ENCODE measurements around the gene SFT2D3. TPM values are rescaled to one million over a fixed set of nuclear protein-coding genes. Genes with fewer than 3 reads are reported as not detected.
A peak's percentile ranks its signal among the peaks of the same experiment; 100 is the strongest.

Gene SFT2D3
- total and polyA plus RNA-seq, 2 experiments from 2014 or later = 0.13 to 9.3 TPM

DNA sequence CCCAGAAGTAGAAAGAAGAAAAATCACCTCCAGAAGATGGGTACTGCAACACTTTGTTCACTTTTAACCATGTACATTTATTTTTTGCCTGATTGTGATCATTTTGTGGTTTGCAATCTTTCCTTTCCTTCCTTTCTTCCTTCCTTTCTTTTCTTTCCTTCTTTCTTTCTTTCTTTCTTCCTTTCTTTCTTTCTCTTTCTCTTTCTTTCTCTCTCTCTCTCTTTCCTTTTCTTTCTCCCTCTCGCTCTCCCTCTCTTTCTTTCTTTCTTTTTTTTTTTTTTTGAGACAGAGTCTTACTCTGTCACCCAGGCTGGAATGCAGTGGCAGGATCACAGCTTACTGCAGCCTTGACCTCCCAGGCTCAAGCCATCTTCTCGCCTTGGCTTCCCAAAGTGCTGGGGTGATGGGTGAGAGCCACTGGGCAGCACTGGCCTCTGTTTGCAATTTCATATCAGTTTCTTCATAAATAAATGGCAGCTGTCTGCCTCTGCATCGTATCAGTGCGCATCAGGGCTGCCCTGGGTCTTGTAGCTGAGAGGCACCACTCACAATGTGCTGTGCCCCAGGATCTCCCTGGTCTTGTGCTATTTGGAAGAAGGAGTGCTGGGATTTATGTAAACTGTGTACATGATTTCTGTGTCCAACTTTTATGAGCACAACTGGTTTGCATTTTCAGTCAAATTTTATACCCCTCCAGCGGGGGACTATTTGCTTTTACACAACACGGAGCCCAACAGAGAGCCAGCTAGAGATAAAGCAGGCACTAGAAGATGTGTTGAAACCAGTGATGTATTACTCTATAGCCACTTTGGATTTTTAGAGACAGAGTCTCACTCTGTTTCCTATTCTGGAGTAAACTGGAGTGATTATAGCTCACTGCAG, 19.1 kb upstream of the SFT2D3 start:
- Histone ChIP-seq H3K4me1 (ENCODE audit: low read depth) (peaks cover 6% of the 10 kb centered on the region), H3K9me3 (ENCODE audit: low read depth) (no peaks in the 10 kb centered on the region), H3K4me3 (no peak overlapping the region), H3K27me3 (peaks cover 21% of the 10 kb centered on the region), H3K36me3 (no peaks in the 10 kb centered on the region), H3K27ac (peak overlapping the region; percentile 41)
- peak in 1 of 2 donors; percentile 16 for DNase-seq (ENCODE audit: low read depth in 1 of 2, low spot score in 1 of 2)
- TF ChIP-seq, protein P1, sequence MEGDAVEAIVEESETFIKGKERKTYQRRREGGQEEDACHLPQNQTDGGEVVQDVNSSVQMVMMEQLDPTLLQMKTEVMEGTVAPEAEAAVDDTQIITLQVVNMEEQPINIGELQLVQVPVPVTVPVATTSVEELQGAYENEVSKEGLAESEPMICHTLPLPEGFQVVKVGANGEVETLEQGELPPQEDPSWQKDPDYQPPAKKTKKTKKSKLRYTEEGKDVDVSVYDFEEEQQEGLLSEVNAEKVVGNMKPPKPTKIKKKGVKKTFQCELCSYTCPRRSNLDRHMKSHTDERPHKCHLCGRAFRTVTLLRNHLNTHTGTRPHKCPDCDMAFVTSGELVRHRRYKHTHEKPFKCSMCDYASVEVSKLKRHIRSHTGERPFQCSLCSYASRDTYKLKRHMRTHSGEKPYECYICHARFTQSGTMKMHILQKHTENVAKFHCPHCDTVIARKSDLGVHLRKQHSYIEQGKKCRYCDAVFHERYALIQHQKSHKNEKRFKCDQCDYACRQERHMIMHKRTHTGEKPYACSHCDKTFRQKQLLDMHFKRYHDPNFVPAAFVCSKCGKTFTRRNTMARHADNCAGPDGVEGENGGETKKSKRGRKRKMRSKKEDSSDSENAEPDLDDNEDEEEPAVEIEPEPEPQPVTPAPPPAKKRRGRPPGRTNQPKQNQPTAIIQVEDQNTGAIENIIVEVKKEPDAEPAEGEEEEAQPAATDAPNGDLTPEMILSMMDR (IDR thresholded peaks at IDR 0.05; ENCODE audit: low read depth, low read length) = no peak

DNA sequence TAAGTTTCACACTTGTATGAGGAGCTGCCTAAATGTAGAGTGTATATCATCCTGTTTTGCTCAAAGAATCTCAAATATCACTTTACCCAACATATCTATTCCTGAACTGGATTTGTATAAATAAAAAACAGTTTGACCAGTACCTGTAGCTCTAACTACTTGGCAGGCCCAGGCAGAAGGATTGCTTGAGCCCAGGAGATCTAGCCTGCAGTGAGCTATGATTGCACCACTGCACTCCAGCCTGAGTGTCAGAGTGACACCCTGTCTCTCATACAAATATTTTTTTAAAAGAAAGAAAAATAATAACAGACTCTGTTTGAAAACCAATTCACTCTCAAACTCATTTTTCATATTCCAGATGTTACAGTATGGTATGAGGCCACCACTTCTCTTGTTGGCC, 18.2 kb upstream of the SFT2D3 start:
- Histone ChIP-seq H3K4me3 (no peak overlapping the region), H3K36me3 (no peaks in the 10 kb centered on the region), H3K9me3 (ENCODE audit: low read depth) (no peaks in the 10 kb centered on the region), H3K27me3 (peaks cover 12% of the 10 kb centered on the region), H3K4me1 (ENCODE audit: low read depth) (peaks cover 6% of the 10 kb centered on the region), H3K27ac (no peak overlapping the region)
- no peak for DNase-seq (ENCODE audit: low read depth in 1 of 2, low spot score in 1 of 2)
- TF ChIP-seq, protein P1 (IDR thresholded peaks at IDR 0.05; ENCODE audit: low read depth, low read length) = no peak

DNA sequence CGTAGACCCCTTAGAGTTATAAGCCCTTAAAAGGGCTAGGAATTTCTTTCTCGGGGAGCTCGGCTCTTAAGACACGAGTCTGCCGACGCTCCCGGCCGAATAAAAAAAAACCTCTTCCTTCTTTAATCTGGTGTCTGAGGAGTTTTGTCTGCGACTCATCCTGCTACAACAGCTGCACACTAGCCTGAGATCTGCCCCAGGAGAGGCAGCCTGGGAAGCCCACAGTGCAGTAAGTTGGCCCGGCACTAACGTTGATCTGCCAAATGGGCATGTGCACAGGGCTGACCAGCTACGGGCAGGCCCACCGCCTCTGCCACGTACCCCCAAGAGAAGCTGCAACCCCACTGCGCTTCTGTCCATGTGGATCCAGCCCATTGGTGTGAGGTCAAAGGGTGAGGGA, 17.5 kb upstream of the SFT2D3 start:
- Histone ChIP-seq H3K27ac (no peak overlapping the region), H3K4me3 (no peak overlapping the region), H3K36me3 (no peaks in the 10 kb centered on the region), H3K9me3 (ENCODE audit: low read depth) (no peaks in the 10 kb centered on the region), H3K27me3 (peaks cover 5% of the 10 kb centered on the region), H3K4me1 (ENCODE audit: low read depth) (peaks cover 6% of the 10 kb centered on the region)
- TF ChIP-seq, protein P1 (IDR thresholded peaks at IDR 0.05; ENCODE audit: low read depth, low read length) = no peak
- peak in 1 of 2 donors; percentile 26 for DNase-seq (ENCODE audit: low read depth in 1 of 2, low spot score in 1 of 2)

DNA sequence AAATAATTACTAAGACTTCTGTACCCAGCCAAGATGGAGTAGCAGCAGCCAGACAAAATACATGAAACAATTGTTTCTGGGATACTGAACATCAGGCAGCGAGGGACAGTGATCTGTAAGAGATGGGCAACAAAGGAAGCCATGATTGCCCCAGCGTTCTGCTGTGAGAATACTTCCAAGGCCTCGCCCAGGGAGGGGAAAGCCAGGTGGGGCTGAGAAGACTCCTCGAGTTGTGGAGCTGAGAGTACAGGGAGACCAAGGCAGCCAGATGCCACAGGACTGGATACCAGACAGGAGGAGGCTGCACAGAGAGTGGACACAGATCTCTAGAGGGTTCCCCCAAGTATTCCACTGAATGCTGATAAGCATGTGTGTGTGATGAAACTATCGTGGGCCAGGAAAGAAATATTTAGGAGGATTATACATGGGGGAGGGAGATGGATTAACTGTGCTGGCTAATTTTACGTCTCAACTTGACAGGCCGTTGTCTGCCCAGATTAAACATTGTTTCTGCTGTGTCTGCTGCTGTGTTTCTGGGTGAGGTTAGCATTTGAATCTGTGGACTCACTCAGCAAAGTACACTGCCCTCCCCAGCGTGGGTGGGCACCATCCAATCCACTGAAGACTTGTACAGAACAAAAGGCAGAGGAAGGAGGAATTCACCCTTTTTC, 15.8 kb upstream of the SFT2D3 start:
- no peaks in the 10 kb centered on the region for H3K36me3 ChIP-seq
- no peak overlapping the region for H3K27ac ChIP-seq
- no peaks in the 10 kb centered on the region for H3K9me3 ChIP-seq (ENCODE audit: low read depth)
- peaks cover 6% of the 10 kb centered on the region for H3K4me1 ChIP-seq (ENCODE audit: low read depth)
- DNase-seq (ENCODE audit: low read depth in 1 of 2, low spot score in 1 of 2) = no peak
- TF ChIP-seq, protein P1 (IDR thresholded peaks at IDR 0.05; ENCODE audit: low read depth, low read length) = no peak
- no peaks in the 10 kb centered on the region for H3K27me3 ChIP-seq
- no peak overlapping the region for H3K4me3 ChIP-seq

DNA sequence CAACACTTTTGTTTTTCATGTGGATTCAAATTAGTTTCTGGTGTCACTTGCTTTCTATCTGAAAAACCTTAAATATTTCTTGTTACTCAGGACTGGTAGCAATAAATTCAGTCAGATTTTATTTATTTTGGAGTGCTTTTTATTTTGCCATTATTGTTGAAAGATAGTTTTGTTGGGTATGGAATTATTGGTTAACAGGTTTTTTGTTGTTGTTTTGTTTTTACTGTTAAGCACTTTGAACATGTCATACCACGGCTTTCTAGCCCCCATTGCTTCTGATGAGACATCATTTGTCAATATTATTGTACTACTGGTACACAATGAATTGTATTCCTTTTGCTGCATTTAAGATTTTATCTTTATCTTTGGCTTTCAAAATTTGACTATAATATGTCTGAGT, 12.9 kb upstream of the SFT2D3 start:
- H3K36me3 ChIP-seq = no peaks in the 10 kb centered on the region
- H3K4me1 ChIP-seq (ENCODE audit: low read depth) = no peaks in the 10 kb centered on the region
- no peaks in the 10 kb centered on the region for H3K9me3 ChIP-seq (ENCODE audit: low read depth)
- no peak overlapping the region for H3K27ac ChIP-seq
- TF ChIP-seq, protein P1 (IDR thresholded peaks at IDR 0.05; ENCODE audit: low read depth, low read length) = no peak
- DNase-seq (ENCODE audit: low read depth in 1 of 2, low spot score in 1 of 2) = no peak
- H3K27me3 ChIP-seq = no peaks in the 10 kb centered on the region
- no peak overlapping the region for H3K4me3 ChIP-seq
